GM18511 (cell line): ENCODE measurements around the gene ARSJ.
"Not testable (repeated sequence)": the region's sequence is repeated elsewhere in the genome, so short reads cannot be mapped to it uniquely, and the experiment has no call there.

Source experiments
- ATAC-seq: cut with Tn5 transposase; IDR thresholded peaks from one replicate; pipeline ENCODE4 v1.9.1; 2021; ENCODE audit warnings: mild to moderate bottlenecking, moderate library complexity; ENCODE audit not compliant: unreplicated experiment

ARSJ gene

DNA sequence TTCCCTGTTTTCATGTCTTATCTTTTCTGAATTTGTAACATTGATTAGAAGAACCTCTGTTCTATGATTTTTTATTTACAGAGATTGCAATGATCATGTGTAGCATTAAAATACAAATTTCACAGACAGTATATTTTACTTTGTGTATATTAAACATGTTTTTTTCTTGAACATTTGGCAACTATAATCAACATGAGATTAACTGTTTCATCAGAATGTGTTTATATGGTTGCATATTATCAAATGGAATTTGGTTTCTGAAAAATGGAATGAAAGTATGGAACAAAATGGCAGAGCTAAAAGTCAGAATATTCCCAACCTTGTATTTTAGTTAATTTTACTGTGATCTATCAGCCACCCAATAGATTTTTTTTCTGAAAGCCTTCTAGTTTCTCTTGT, 19.9 kb downstream of the ARSJ start:
- no peak for ATAC-seq

DNA sequence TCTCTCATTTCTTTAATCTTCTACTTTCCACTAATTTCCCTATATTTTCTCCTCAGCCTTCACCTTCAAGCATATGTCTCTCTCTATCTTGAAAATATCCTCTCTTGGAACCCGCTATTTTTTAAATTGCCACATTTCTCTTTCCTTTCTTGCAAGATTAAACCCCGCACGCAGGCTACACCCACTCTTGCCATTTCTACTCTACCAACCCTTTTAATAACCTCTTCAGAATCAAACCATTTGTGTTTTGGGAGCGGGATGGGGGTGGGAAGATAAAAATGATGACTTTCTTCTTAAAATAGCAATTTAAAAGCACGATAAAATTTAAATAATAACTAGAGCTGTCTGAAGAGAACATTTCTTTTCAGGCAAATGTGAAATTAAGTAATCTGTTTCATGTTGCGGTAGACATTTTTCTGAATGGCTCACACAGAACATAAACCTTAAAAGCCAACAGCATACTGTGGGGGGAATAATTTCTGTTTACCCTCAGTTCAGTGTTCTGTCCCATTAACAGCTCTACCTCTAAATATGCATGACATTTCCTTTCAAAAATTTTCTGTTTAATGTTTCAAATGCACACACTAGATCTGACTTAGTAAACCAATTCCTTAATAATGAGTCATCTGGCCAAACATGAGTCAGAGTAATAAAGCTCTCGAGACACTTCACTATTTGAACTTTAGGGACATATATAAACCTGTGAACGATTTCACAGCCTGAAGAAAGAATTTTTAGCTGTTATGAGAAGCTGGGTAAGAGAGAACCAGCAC, 20.5 kb downstream of the ARSJ start:
- ATAC-seq: no peak

DNA sequence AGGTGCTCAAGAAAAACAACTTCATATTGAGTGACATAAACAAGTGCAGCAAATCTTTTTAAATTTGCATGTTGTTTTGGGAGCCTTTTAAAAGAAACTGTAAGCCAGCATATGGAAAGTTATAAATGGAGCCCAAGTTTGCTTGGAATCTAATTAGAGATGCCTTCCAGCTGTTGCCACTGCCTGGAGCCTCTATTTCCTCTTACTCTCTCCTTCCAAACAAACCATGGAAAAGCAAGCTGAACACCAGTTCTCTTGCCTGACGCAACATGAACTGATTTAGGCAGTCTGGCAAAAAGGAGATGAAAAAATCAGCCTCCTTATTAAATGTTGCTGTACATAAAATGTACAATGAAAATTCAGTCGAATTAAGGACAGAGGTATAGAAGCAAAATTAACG, 21.5 kb downstream of the ARSJ start:
- ATAC-seq: no peak

DNA sequence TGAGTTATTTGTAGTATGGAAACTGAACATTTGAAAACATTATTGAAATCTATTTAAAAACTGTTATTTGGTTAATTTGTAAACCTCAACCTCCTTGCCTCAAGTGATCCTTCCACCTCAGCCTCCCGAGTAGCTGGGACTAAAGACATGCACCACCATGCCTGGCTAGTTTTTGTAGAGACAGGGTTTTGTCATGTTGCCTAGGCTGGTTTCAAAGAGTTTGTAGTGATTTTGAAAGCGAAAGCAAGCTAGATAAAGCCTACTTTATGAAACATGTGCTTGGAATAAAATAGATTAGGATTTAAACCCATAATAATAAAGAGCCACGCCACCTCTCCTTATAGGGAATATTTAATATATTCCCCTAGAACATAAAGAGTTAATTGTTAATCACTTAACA, 23.5 kb downstream of the ARSJ start:
- peak; percentile 61 for ATAC-seq

DNA sequence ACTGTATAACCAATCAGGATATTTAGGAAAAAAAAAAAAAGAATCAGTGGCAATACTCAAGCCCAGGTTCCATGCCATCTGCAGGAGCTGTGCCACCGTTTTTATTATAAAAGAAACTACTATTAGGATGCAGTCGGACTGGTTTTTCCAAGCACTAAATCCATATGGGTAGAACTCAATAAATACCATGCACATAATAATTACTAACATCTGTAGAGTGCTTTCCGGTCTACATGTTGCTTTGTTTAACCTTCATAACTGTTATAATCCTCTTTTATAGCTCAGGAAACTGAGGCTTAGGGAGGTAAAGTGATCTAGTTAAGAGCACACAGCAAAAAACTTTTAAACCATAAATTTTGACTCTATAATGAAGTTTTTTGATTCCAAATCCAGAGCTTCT, 24.0 kb downstream of the ARSJ start:
- no peak for ATAC-seq

DNA sequence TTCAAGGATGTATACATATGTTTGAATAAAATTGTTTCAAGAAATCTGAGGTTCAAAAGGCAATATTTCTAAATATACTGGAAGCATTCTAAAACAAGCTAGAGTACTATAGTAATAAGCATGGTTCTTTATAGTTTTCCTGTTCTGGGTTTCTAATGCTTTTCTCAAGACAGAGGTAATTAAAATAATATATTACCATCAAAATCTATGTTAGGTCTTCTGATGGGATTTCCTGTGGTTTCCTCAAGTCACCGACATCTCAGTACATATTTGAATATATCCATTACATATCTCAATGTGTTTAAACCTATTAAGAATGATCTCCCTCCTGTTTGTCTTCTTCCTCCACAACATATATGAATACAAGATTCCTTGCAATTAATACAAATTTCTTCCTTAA, 25.6 kb downstream of the ARSJ start:
- no peak for ATAC-seq

DNA sequence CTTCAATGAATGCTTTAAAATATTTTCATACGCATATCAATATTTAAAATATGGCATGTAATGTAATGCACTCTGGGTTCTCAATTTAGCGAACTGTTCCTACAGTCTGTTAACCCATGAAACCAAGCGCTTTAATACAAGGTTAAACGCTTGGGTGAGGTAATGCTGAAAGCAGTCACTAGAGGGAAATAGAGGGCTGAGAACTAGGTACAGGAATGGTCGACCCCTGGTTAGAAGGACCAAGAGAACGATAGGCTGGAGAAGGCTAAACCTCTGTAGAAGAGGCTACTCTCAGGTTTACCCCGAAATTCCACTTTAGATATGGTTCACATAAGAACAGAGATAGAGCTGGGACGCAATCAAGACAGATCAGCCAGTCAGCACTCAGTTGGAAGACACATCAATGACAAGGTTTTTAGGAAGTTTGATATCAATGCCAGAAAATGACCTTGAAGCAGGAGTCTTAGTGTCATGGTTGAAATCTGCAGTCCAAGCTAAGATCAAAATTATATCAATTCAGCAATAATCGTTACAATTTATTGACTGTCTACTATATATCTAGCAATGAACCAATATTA, 26.9 kb downstream of the ARSJ start:
- ATAC-seq: peak; percentile 91

DNA sequence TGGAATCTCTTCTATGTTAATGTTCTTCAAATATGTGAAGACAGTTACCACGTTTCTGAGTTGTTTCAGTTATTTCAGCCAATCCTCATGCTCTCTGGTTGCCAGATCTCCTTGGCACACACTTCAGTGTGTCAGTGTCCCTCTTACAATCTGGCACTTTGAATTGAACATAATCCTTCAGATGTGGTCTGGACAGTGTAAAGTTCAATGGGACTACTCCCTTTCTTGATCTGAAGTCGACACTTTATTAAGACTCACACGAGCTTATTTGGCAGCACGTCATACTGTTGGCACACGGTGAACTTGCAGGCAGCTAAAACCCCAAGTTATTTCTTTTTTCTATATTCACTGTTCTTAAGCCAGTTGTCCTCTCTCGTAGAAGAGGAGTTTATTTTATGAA, 28.2 kb downstream of the ARSJ start:
- no peak for ATAC-seq

DNA sequence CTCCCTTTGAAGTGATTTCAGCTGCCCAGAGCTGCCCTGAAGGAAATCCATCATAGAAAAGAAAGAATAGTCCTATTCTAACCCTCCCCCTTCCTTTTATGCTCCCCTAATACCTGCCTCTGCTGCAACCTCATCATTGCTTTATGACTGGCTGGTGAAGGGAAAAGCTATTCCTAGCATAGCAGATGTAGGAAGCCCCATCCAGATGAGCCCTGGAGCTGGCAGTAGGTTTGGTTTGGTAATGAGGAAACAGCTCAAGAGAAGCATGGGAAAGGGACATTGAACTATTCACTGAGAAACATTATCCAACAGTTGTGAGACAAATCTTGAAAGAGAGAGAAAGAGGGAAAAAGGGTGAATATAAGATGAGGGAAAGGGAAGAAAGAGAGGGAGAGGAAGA, 29.2 kb downstream of the ARSJ start:
- no peak for ATAC-seq

DNA sequence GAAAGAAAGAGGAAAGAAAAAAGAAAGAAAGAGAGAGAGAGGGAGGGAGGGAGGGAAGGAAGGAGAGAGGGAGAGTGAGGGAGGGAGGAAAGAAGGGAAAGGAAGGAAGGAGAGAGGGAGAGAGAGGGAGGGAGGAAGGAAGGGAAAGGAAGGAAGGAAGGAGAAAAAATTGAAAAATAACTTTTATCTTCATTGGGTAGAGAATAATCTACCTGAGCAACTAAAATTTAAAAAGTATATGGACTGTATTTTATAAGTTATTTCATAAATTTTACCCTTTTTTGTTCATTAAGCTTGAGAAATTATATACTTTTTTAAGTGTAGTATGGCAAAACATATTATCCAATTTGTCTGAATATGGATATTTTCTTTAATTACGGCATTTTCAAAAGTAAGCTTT, 32.0 kb downstream of the ARSJ start:
- ATAC-seq: no peak

DNA sequence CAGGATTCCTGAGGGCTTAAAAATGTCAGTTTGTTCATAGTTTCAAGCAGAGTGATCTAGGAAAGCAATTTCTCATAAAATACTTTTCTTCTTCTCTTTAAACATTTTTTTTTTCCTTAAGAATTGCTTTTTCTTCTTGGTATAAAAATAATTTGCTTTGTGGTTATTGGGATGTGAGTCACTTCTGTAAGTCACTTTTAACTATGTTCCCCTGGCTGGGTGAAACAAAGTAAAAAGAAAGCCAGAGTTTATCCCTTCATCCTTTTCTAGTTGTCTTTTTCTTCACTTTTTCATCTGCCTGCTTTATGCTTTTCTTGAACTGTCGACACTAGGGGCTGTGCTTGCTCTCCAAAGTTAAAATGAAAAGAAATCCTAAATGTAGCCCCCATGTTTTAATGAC, 33.5 kb downstream of the ARSJ start:
- no peak for ATAC-seq

DNA sequence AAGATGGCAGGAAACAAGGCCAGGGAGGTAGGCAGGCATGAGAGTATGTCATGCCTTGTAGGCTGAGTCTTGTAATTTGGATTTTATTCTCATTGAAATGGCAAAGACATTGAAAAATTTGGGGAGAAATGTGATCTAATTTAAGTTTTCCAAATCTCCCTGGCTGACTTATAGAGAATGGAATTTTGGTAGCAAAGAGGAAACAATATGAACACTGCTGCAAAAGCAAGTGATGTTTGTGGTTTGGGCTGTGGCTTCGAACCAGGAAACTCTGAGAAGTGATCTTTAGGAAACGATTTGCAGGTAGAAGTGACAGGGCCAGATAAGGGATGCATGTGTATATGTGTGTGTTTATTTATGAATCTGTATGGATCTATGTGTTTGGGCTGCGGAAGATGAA, 35.6 kb downstream of the ARSJ start:
- no peak for ATAC-seq

DNA sequence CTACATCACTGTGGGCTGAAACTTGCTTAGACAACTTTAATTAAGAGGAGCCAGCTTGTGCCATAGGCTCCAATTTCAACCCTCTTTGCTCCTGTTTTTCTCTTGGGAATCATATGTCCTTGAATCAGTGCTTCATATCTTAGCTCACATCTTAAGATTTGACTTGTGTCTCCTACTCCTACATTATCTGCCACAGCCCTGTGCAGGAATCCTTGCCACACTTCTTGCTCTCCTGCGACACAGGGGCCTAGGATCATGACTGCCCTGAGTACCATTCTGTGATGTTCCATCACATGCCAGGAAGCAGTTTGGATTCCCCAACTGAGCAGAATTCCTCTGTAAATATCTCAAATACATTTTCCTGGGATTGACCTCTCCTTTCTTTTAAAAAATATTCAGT, 36.4 kb downstream of the ARSJ start:
- ATAC-seq: no peak

DNA sequence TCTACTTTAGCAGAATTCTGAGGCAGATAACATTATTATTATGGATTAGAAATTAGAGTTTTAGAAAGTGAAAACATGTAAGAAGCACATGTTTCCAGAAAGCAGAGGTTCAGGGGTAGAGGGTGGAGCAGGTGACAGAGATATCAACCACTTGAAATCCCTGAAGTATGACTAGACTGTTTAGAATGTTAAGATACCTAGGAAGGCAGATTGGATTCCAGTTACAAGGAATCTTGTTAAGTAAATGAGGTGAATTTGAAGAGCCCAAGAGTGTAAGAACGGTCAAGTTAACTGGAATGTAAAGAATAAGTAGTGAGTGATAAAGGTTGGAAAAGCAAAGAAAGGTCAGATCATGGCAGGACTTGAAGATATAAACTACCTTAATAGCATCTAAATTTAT, 37.6 kb downstream of the ARSJ start:
- ATAC-seq: no peak

DNA sequence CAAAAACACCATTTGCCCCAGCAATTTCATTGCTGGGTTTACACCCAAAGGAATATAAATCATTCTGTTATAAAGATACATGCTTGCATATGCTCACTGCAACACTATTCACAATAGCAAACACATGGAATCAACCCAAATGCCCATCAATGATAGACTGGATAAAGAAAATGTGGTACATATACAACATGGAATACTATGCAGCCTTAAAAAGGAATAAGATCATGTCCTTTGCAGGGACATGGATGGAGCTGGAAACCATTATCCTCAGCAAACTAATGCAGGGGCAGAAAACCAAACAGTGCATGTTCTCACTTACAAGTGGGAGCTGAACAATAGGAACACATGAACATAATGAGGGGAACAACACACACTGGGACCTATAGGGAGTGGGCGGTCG, 39.3 kb downstream of the ARSJ start:
- not testable (repeated sequence) for ATAC-seq

DNA sequence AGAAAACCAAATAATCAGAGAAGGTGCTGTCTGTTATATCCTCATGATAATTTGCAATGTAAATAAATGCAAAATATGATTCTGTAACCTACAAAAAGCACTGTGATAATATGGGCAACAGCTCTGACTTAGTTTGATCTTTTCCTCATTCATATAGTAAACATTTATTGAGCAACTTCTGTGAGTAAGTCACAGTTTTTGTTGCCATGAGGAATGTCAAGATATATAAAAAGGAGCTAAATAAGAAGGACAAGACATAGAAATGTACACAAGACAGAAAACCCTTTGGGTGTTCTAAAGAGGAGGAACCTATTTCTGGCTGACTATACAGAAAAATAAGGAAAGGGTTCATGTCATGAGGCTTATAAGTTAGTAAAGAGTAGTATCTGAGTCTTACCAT, 44.3 kb downstream of the ARSJ start:
- no peak for ATAC-seq

DNA sequence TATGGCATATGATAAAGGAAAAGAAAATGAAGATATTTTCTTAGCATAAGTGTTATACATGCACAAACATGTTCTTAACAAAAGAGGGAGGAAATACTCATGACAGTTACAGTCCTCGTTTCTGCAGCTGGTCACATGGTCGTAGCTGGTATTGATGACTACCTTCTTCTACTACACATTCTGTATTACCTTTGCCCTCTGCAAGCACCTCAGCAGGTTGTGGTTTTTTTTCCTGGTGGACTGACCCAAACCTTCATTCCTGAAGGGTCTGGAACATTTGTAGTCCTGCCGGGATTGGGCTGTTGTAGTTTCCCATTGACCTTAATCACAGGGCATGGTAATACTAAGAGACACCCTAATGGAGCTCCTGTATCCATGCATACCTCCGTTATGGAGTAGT, 54.7 kb downstream of the ARSJ start:
- ATAC-seq: not testable (repeated sequence)

DNA sequence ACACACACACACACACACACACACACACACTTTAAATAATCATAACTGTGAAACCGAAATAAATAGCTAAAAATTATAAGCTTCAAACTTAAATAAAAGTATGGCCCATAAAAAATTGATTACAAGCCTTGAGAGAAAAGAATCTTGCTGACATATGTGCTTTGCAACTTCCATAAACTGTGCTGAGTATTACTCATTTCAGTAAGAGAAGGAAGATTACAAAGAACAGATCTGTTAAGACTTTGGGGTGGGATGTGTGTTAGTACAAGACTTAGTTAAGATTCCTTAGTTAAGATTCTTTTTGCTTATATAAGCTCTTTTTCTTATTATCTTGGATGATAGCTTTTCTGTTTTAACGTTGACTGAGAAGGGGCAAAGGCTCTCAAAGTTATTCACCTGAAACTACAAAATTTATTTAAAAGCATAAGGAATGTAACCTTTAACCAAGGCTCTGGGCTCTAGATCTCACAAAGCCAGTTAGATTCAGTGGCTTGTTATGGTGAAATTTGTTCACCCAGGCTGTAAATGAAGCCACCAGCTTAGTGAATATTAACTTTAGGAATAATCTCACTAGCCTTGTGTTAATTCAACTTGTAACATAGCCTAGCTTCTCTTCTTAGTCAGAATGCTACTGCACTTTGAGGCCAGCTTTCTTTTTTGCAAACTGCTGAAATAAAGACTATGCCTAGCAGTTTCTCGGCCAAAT, 58.2 kb downstream of the ARSJ start:
- peak; percentile 76 for ATAC-seq

DNA sequence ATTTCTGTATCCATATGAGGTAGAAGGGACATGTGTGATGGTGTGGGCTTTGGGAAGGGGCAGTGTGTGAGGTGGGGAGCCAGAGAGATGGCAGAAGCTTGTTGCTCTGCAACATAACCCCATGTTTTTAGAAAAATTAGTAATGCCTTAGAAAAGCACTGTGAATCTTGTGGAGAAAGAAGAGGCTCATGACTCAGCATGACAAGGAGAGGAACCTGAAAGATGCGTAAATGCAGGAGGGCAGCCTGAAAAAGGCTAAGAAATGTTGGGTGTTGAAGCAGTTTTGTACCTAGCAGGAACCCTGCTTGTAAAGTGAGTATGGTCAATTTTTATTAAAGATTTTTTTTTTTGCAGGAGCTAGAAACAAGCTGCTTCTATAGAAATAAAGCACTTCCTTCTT, 59.8 kb downstream of the ARSJ start:
- no peak for ATAC-seq

DNA sequence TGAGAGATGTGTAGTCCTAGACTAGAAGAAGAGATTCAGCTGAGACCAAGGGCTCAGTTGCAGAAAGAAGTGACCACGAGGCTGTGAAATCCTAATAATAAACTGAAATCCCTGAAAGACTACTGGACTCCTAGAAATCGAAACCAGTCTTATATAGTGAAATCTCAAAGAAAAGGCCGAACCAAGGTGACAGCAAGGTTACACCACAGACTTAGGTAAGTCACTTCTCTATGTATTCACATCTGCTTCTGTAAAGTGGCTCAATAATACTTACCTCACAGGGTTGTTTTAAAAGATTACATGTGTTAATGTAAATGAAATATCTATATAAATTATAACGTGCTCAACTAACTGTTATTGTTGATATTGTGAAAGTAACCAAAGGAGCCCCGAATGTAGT, 60.3 kb downstream of the ARSJ start:
- no peak for ATAC-seq

DNA sequence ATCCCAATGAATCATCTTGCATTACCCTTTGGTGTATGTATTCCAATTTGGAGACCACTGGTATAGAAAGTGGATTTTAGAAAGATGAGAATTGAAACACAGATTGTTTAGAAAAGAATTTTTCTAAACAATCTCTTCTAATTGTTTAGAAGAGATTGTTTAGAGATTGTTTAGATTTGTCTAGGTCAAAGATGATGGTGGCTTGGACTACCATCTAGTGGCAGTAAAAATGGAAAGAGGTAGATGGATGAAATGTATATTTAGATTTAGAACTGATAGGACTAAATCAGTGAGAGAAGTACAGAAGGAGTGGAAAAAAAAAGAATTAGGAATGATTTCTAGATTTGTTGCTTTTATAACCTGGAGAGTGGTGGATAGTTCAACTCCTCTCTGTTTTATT, 70.6 kb downstream of the ARSJ start:
- no peak for ATAC-seq

DNA sequence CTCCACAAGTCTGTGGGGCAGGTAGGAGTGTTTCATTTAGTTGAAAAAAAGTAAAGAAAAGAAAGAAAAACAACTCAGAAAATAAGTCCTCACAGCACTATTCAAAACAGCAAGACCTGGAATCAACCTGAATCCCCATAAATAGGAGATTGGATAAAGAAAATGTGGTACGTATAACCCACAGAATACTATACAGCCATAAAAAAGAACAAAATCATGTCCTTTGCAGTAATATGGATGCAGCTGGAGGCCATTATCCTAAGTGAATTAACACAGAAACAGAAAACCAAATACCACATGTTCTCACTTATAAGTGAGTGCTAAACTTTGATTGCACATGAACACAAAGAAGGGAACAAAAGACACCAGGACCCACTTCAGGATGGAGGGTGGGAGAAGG, 71.9 kb downstream of the ARSJ start:
- no peak for ATAC-seq
